OCI-LY1 (cell line): ENCODE measurements around the gene SDCBP2.

Experiments used
- H2AFZ ChIP-seq: fragments of 200-600 bp; sonication (generic), shearing (Covaris generic); 2 replicates; pipeline ENCODE4 v1.6.0; 2014; ENCODE audit warnings: antibody characterized with exemption, mild to moderate bottlenecking, low read length
- H3F3A ChIP-seq: fragments of 200-600 bp; sonication (generic), shearing (Covaris generic); 2 replicates; pipeline ENCODE4 v1.6.0; 2014; ENCODE audit warnings: mild to moderate bottlenecking, antibody characterized with exemption, low read length, moderate library complexity; ENCODE audit not compliant: insufficient read depth
- H3K27ac ChIP-seq: fragments of 200-600 bp; sonication (generic); 2 replicates; pipeline ENCODE4 v1.5.1; 2014; ENCODE audit warnings: low read length, mixed run types, mild to moderate bottlenecking, low read depth; ENCODE audit not compliant: poor library complexity, severe bottlenecking
- H3K27me3 ChIP-seq: fragments of 200-600 bp; sonication (generic); 2 replicates; pipeline ENCODE4 v1.6.0; 2014; ENCODE audit warnings: antibody characterized with exemption, mild to moderate bottlenecking, low read length, moderate library complexity; ENCODE audit not compliant: insufficient read depth
- H3K36me3 ChIP-seq: fragments of 200-600 bp; sonication (generic); 2 replicates; pipeline ENCODE4 v1.6.1; 2014; ENCODE audit warnings: mild to moderate bottlenecking, antibody characterized with exemption, low read length, moderate library complexity, mixed read lengths; ENCODE audit not compliant: insufficient read depth
- H3K4me1 ChIP-seq: fragments of 200-600 bp; sonication (generic); 2 replicates; pipeline ENCODE4 v1.5.1; 2014; ENCODE audit warnings: mild to moderate bottlenecking, low read length, moderate library complexity; ENCODE audit not compliant: insufficient read depth, severe bottlenecking
- H3K4me2 ChIP-seq: fragments of 200-600 bp; sonication (generic), shearing (Covaris generic); 2 replicates; pipeline ENCODE4 v1.6.1; 2014; ENCODE audit warnings: low read length
- H3K4me3 ChIP-seq: fragments of 200-600 bp; sonication (generic); 2 replicates; pipeline ENCODE4 v1.5.1; 2014; ENCODE audit warnings: low read length, low read depth, mild to moderate bottlenecking, mixed read lengths; ENCODE audit not compliant: poor library complexity, severe bottlenecking
- H3K79me2 ChIP-seq: fragments of 200-600 bp; shearing (Covaris generic); 2 replicates; pipeline ENCODE4 v1.6.1; 2016; ENCODE audit warnings: mixed run types, low read length, mixed read lengths; ENCODE audit not compliant: insufficient read depth
- H3K9ac ChIP-seq: fragments of 200-600 bp; sonication (generic), shearing (Covaris generic); 2 replicates; pipeline ENCODE4 v1.6.1; 2014; ENCODE audit warnings: mild to moderate bottlenecking, low read length, mixed read lengths
- H3K9me2 ChIP-seq: fragments of 200-600 bp; sonication (generic), shearing (Covaris generic); 2 replicates; pipeline ENCODE4 v1.6.1; 2014; ENCODE audit warnings: low read depth, mild to moderate bottlenecking, low read length, mixed read lengths
- H3K9me3 ChIP-seq: fragments of 200-600 bp; shearing (Covaris generic); 2 replicates; pipeline ENCODE4 v1.6.1; 2014; ENCODE audit warnings: low read length, mixed read lengths
- H4K20me1 ChIP-seq: fragments of 200-600 bp; sonication (generic), shearing (Covaris generic); 2 replicates; pipeline ENCODE4 v1.6.0; 2016; ENCODE audit warnings: mild to moderate bottlenecking, low read length; ENCODE audit not compliant: insufficient read depth
- CTCF ChIP-seq: fragments of 200-600 bp; sonication (generic), shearing (Covaris generic); IDR thresholded peaks from 2 replicates; pipeline ENCODE4 v1.5.1; 2017; ENCODE audit warnings: mild to moderate bottlenecking, antibody characterized with exemption, low read length, moderate library complexity, mixed read lengths
- EZH2 ChIP-seq: fragments of 200-600 bp; sonication (generic), shearing (Covaris generic); IDR thresholded peaks from 2 replicates; pipeline ENCODE4 v1.8.0; 2017; ENCODE audit warnings: borderline replicate concordance, mixed run types, mild to moderate bottlenecking, antibody characterized with exemption, low read length, moderate library complexity, mixed read lengths

The SDCBP2 gene

GRCh38 chr20:1375515-1375914, 46.6 kb upstream of the SDCBP2 start:
- H3K27ac ChIP-seq = no peak overlapping the region
- no peaks in the 10 kb centered on the region for H3K9me3 ChIP-seq
- TF ChIP-seq CTCF (no peak), EZH2 (no peak)
- no peak overlapping the region for H3K4me3 ChIP-seq
- no peak overlapping the region for H2AFZ ChIP-seq
- H3K27me3 ChIP-seq = no peaks in the 10 kb centered on the region
- H3K4me1 ChIP-seq = peaks cover 30% of the 10 kb centered on the region
- peaks cover 44% of the 10 kb centered on the region for H3K79me2 ChIP-seq
- H3K36me3 ChIP-seq = peaks cover 45% of the 10 kb centered on the region
- H3K4me2 ChIP-seq = no peak overlapping the region
- no peaks in the 10 kb centered on the region; the same call in 1 of the 2 replicates for H4K20me1 ChIP-seq
- no peaks in the 10 kb centered on the region for H3K9me2 ChIP-seq
- no peaks in the 10 kb centered on the region for H3F3A ChIP-seq
- H3K9ac ChIP-seq = no peak overlapping the region

GRCh38 chr20:1374246-1374645, 45.3 kb upstream of the SDCBP2 start:
- no peaks in the 10 kb centered on the region for H3K9me2 ChIP-seq
- peaks cover 52% of the 10 kb centered on the region for H3K36me3 ChIP-seq
- no peaks in the 10 kb centered on the region for H3F3A ChIP-seq
- no peak overlapping the region for H2AFZ ChIP-seq
- no peak overlapping the region for H3K27ac ChIP-seq
- peaks cover 31% of the 10 kb centered on the region for H3K79me2 ChIP-seq
- no peak overlapping the region for H3K9ac ChIP-seq
- H3K4me2 ChIP-seq = no peak overlapping the region
- H3K9me3 ChIP-seq = no peaks in the 10 kb centered on the region
- H3K4me1 ChIP-seq = peaks cover 23% of the 10 kb centered on the region
- no peaks in the 10 kb centered on the region for H3K27me3 ChIP-seq
- no peak for TF ChIP-seq EZH2
- no peak for TF ChIP-seq CTCF
- H3K4me3 ChIP-seq = no peak overlapping the region
- no peaks in the 10 kb centered on the region for H4K20me1 ChIP-seq

- Histone ChIP-seq H3K79me2 (peaks cover 25% of the 10 kb centered on the region), H3K36me3 (peaks cover 56% of the 10 kb centered on the region), H3K27me3 (no peaks in the 10 kb centered on the region), H4K20me1 (no peaks in the 10 kb centered on the region), H3K9me2 (no peaks in the 10 kb centered on the region), H3K9me3 (no peaks in the 10 kb centered on the region), H3K4me1 (peaks cover 16% of the 10 kb centered on the region), H2AFZ (no peak overlapping the region), H3K4me2 (no peak overlapping the region), H3F3A (no peaks in the 10 kb centered on the region), H3K9ac (no peak overlapping the region), H3K4me3 (no peak overlapping the region), H3K27ac (no peak overlapping the region)
- TF ChIP-seq CTCF (no peak), EZH2 (no peak)
Observed at GRCh38 chr20:1373614-1374013, 44.7 kb upstream of the SDCBP2 start.
